Right atrium auricular region (tissue), 2 donors: ENCODE results near the gene COL16A1. TPM values are rescaled to one million over a fixed set of nuclear protein-coding genes. Genes with fewer than 3 reads are reported as not detected.

ENCODE experiments used
- DNase-seq: peaks from one replicate; pipeline ENCODE4 v3.0.0-alpha.2; 2019; ENCODE audit warnings: low spot score
- H3K27ac ChIP-seq, 2 donors: fragments of 200-600 bp; sonication (generic); 1 replicate in 1 of 2; 2 replicates in 1 of 2; pipeline ENCODE4 v1.5.1; 2016 to 2019
- H3K27me3 ChIP-seq, 2 donors: fragments of 200-600 bp; sonication (generic); one replicate each; pipeline versions ENCODE4 v1.5.1 to v1.6.0; 2017 to 2019
- H3K36me3 ChIP-seq: fragments of 200-600 bp; sonication (generic); one replicate; pipeline ENCODE4 v1.5.1; 2016
- H3K4me1 ChIP-seq, 2 donors: fragments of 200-600 bp; sonication (generic); one replicate each; pipeline versions ENCODE4 v1.5.1 to v1.6.0; 2017 to 2019
- H3K4me3 ChIP-seq, 2 donors: fragments of 200-600 bp; sonication (generic); 1 replicate in 1 of 2; 2 replicates in 1 of 2; pipeline ENCODE4 v1.5.1; 2017 to 2019; ENCODE audit warnings: mild to moderate bottlenecking in 1 of 2, moderate library complexity in 1 of 2
- H3K9me3 ChIP-seq, 2 donors: fragments of 200-600 bp; sonication (generic); one replicate each; pipeline ENCODE4 v1.5.1; 2019
- total RNA-seq, 2 donors: library from RNA; depleted of rRNA; stranded (reverse); fragments of >200 nt; gene quantifications; one replicate each; pipeline ENCODE4 v1.1.0, GENCODE V29; 2016
- TF ChIP-seq, protein P1 (sequence below), 2 donors: fragments of 200-600 bp; sonication (generic); IDR thresholded peaks; one replicate each; pipeline ENCODE4 v1.5.1; 2019; ENCODE audit warnings: antibody characterized with exemption in 2 of 2

The COL16A1 gene
- total RNA-seq, 2 donors from 2014 or later = 31.2 to 34.4 TPM

DNA sequence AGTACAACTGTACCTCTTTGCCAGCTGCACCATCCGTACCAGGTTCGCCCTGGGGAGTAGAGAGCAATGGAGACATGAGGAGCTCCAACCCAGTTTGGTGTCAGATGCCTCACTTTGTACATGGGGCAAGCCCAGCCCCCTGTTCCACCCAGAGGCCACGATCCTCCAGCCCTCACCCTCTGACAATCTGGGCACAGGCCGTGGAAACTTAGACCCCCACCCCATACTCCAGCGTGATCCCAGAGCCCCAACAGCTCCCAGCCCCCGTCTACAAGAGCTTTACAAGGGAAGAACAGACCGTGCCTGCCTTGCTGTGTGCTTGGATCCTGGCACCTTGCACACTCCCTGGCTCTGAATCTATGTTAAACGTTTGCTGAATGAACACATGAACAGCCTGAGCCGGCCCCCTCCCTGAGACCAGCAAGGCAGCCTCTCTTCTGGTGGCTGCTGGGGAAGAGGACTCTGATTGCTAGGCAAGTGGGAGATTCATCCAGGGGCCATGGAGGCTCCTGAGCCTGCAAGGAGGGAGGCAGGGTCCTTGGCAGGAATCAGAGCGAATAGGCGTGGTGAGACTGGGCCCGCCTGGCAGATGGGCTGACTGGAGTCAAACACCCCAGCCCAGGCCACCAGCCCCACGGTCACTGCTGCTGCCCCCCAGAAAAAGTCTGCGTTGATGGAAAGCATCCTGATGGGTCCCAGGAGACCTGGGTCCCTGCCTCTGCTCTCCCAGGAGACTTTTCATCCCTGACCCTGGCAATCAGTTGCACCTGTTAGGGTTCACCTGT lies 46.6 kb downstream of the COL16A1 start:
- H3K27ac ChIP-seq = no peak overlapping the region
- TF ChIP-seq, protein P1, sequence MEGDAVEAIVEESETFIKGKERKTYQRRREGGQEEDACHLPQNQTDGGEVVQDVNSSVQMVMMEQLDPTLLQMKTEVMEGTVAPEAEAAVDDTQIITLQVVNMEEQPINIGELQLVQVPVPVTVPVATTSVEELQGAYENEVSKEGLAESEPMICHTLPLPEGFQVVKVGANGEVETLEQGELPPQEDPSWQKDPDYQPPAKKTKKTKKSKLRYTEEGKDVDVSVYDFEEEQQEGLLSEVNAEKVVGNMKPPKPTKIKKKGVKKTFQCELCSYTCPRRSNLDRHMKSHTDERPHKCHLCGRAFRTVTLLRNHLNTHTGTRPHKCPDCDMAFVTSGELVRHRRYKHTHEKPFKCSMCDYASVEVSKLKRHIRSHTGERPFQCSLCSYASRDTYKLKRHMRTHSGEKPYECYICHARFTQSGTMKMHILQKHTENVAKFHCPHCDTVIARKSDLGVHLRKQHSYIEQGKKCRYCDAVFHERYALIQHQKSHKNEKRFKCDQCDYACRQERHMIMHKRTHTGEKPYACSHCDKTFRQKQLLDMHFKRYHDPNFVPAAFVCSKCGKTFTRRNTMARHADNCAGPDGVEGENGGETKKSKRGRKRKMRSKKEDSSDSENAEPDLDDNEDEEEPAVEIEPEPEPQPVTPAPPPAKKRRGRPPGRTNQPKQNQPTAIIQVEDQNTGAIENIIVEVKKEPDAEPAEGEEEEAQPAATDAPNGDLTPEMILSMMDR (IDR thresholded peaks at IDR 0.05) = no peak
- no peak for DNase-seq
- no peak overlapping the region for H3K4me3 ChIP-seq
- H3K4me1 ChIP-seq = no peaks in the 10 kb centered on the region
- no peaks in the 10 kb centered on the region for H3K27me3 ChIP-seq
- H3K9me3 ChIP-seq = no peaks in the 10 kb centered on the region
- H3K36me3 ChIP-seq = peaks cover 26% of the 10 kb centered on the region

DNA sequence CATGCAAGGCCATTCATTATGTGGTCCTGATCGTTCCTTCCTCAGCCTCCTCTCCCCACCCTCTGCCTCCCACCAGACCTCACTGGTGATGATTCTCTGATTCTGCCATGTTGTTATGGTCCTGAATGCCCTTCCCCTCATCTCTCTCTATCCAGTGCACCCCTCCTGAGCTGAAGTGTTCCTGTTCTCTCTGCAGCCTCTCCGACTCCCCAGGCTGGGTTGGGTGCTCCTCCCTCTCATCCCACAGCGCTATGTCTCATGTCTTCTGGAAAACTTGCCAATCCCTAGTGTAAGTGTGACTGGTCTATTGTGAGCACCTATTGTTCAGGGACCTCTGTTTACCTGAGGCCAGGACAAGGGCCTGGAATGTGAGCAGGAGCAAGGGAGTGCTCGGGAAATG lies 48.1 kb downstream of the COL16A1 start:
- Histone ChIP-seq H3K36me3 (peaks cover 26% of the 10 kb centered on the region), H3K4me3 (no peak overlapping the region), H3K9me3 (no peaks in the 10 kb centered on the region), H3K27me3 (no peaks in the 10 kb centered on the region), H3K4me1 (peaks cover 0 to 8% of the 10 kb centered on the region in 2 donors), H3K27ac (no peak overlapping the region)
- DNase-seq = no peak
- TF ChIP-seq, protein P1 (IDR thresholded peaks at IDR 0.05) = no peak

- no peak for DNase-seq
- peaks cover 26% of the 10 kb centered on the region for H3K36me3 ChIP-seq
- TF ChIP-seq, protein P1 (IDR thresholded peaks at IDR 0.05) = no peak
Observed at GRCh38 chr1:31655104-31655503, 48.7 kb downstream of the COL16A1 start.

DNA sequence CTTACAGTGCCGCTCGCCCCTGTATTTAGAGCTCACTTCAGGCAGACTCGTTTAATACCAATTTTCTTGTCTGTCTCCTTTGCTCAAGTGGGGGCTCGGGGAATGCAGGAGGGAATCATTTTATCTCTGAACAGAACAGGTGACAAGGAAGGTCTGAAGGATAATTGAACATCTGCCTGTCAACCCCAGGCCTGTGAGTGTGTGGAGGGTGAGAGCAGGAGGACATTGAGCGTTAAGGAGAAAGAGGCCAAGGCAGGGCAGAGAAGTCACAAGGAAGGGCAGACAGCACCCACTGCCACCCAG lies 49.4 kb downstream of the COL16A1 start:
- TF ChIP-seq, protein P1 (IDR thresholded peaks at IDR 0.05) = no peak

More at GRCh38 chr1:31655104-31655503, 48.7 kb downstream of the COL16A1 start:
- Histone ChIP-seq H3K27ac (no peak overlapping the region), H3K9me3 (no peaks in the 10 kb centered on the region), H3K4me1 (peaks cover 0 to 14% of the 10 kb centered on the region in 2 donors), H3K27me3 (no peaks in the 10 kb centered on the region), H3K4me3 (no peak overlapping the region)

DNA sequence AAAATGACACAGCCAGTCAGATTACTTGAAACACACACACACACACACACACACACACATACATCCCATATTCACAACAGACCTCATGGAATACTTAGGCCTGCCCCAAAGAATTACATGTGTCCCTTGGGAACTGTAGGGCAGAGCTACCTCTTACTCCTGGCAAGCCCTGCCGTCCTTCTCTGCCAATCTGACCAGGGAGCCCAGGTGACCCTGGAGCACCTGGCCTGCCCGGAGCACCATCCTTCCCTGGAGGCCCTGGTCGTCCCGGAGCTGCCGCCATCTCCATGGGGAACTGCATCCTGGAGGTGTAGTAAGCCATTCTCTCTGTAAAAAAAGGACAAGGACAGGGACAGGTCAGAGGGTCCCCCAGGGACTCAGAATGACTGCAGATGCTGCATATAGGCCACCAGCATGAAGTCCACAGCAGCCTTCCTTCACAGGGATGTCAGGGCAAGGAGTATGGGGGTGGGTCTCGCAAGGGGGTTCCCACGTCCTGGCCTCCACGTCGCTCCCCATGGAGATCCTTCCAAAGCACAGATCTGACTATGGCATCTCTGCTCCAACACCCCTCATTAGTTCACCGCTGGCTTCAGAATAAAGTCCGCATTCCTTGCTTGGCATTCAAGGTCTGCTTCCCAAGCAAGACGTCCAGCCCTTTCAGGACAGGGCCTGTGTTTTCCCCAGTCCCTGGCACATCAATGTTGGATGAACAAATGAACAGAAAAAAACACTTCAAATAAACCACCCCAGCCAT lies 49.9 kb downstream of the COL16A1 start:
- DNase-seq = no peak
- no peaks in the 10 kb centered on the region for H3K27me3 ChIP-seq
- H3K9me3 ChIP-seq = no peaks in the 10 kb centered on the region
- TF ChIP-seq, protein P1 (IDR thresholded peaks at IDR 0.05) = no peak
- H3K4me3 ChIP-seq = no peak overlapping the region
- H3K4me1 ChIP-seq = peaks cover 0 to 15% of the 10 kb centered on the region in 2 donors
- H3K36me3 ChIP-seq = peaks cover 23% of the 10 kb centered on the region
- H3K27ac ChIP-seq = no peak overlapping the region

More for the DNA sequence above, 49.4 kb downstream of the COL16A1 start:
- Histone ChIP-seq H3K27me3 (no peaks in the 10 kb centered on the region), H3K4me1 (peaks cover 0 to 15% of the 10 kb centered on the region in 2 donors), H3K9me3 (no peaks in the 10 kb centered on the region), H3K36me3 (peaks cover 26% of the 10 kb centered on the region), H3K27ac (no peak overlapping the region), H3K4me3 (no peak overlapping the region)
- DNase-seq = no peak
